RWPE2 (cell line): ENCODE data around the gene SLC22A15.

Experiments used
- ATAC-seq: fragments of 200-7000 bp; cut with Tn5 transposase; 3 replicates; pipeline ENCODE4 v1.9.1; 2021; ENCODE audit warnings: low read depth
- DNase-seq: peaks from one replicate; pipeline ENCODE4 v3.0.0-alpha.2; 2020; ENCODE audit warnings: low spot score
- H3K27ac ChIP-seq: fragments of 450-650 bp; 2 replicates; pipeline ENCODE4 v1.5.1; 2017; ENCODE audit warnings: mild to moderate bottlenecking; ENCODE audit not compliant: poor library complexity, severe bottlenecking
- H3K27me3 ChIP-seq: fragments of 250-450 bp; sonication (Bioruptor Pico); 2 replicates; pipeline ENCODE4 v1.5.1; 2021; ENCODE audit warnings: mild to moderate bottlenecking, moderate library complexity; ENCODE audit not compliant: insufficient read depth, poor library complexity, severe bottlenecking
- H3K36me3 ChIP-seq: fragments of 250-450 bp; sonication (Bioruptor Pico); 2 replicates; pipeline ENCODE4 v1.5.1; 2020; ENCODE audit warnings: low read depth, mild to moderate bottlenecking, moderate library complexity
- H3K4me1 ChIP-seq: fragments of 250-450 bp; sonication (Bioruptor Pico); 2 replicates; pipeline ENCODE4 v1.5.1; 2021; ENCODE audit warnings: mild to moderate bottlenecking, moderate library complexity; ENCODE audit not compliant: insufficient read depth, poor library complexity, severe bottlenecking
- H3K4me3 ChIP-seq: fragments of 250-450 bp; sonication (Bioruptor Pico); 2 replicates; pipeline ENCODE4 v1.5.1; 2021; ENCODE audit warnings: mild to moderate bottlenecking, moderate library complexity; ENCODE audit not compliant: severe bottlenecking
- H3K9me3 ChIP-seq: fragments of 250-450 bp; sonication (Bioruptor Pico); 2 replicates; pipeline ENCODE4 v1.5.1; 2021; ENCODE audit warnings: mild to moderate bottlenecking, moderate library complexity; ENCODE audit not compliant: severe bottlenecking
- CTCF ChIP-seq: fragments of 450-650 bp; IDR thresholded peaks from one replicate; pipeline ENCODE4 v1.5.1; 2017; ENCODE audit warnings: mild to moderate bottlenecking, moderate library complexity; ENCODE audit not compliant: poor library complexity, severe bottlenecking

The SLC22A15 gene

GRCh38 chr1:116008656-116009390 lies 32.5 kb downstream of the SLC22A15 start:
- H3K4me1 ChIP-seq: no peaks in the 10 kb centered on the region
- DNase-seq (no peak), ATAC-seq (no peak)
- no peak for TF ChIP-seq CTCF
- H3K27me3 ChIP-seq: no peaks in the 10 kb centered on the region
- H3K27ac ChIP-seq: no peak overlapping the region
- H3K9me3 ChIP-seq: no peaks in the 10 kb centered on the region
- peaks cover 93% of the 10 kb centered on the region for H3K36me3 ChIP-seq
- H3K4me3 ChIP-seq: no peak overlapping the region

DNA sequence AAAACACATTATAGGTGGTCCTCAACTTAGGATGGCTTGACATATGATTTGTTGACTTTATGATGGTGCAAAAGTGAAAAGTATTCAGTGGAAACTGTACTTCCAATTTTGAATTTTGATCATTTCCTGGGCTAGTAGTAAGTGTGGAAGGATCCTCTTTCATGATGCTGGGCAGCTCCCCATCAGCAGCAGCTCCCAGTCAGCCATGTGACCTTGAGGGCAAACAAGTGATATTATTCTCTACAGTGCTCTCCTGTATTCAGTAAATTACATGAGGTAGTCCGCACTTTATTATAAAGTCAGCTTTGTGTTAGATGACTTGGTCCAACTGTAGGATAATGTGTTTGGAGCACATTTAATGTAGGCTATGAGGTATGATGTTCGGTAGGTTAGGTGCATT lies 36.4 kb downstream of the SLC22A15 start:
- no peak for DNase-seq

GRCh38 chr1:116015679-116016078 lies 39.4 kb downstream of the SLC22A15 start:
- ATAC-seq (no peak), DNase-seq (no peak)
- Histone ChIP-seq H3K9me3 (no peaks in the 10 kb centered on the region), H3K36me3 (peaks cover 72% of the 10 kb centered on the region), H3K27me3 (no peaks in the 10 kb centered on the region), H3K4me1 (no peaks in the 10 kb centered on the region), H3K27ac (no peak overlapping the region), H3K4me3 (no peak overlapping the region)
- no peak for TF ChIP-seq CTCF

More for the DNA sequence above, 36.4 kb downstream of the SLC22A15 start:
- Histone ChIP-seq H3K27me3 (no peaks in the 10 kb centered on the region), H3K9me3 (no peaks in the 10 kb centered on the region), H3K36me3 (peaks cover 76% of the 10 kb centered on the region), H3K4me3 (no peak overlapping the region), H3K4me1 (no peaks in the 10 kb centered on the region), H3K27ac (no peak overlapping the region)
- TF ChIP-seq CTCF: no peak
- no peak for ATAC-seq

- Histone ChIP-seq H3K27ac (no peak overlapping the region), H3K27me3 (no peaks in the 10 kb centered on the region), H3K4me1 (no peaks in the 10 kb centered on the region), H3K36me3 (peaks cover 79% of the 10 kb centered on the region), H3K9me3 (no peaks in the 10 kb centered on the region), H3K4me3 (no peak overlapping the region)
- no peak for TF ChIP-seq CTCF
- no peak for DNase-seq
- ATAC-seq: no peak
Measured at GRCh38 chr1:116018007-116018406, 41.7 kb downstream of the SLC22A15 start.

DNA sequence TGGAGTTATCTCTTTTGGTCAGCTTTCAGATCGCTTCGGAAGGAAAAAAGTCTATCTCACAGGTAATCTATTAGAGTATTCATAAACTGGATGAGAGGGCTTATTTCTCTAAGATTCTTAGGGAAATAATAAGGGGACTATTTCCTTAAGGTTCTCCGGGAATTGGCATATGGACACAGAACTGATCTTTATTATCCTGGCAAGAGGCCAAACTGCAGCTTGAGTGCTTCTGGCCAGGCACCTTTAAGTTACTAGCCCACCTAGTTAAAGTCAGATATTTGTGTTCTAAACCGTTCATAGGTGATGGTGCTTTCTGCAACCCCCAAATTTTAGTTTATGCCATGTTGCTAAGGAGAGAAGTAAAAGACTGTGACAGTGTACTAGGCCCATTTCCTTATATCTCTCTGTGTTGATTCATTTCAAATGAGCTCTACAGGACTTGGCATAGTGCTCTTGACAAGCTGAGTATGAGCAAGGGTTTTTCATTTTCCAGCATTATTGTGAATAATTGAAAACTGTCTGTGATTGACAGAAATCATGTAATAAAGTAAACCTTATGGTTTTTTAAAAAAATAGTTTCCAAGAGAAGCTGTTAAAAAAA lies 43.4 kb downstream of the SLC22A15 start:
- DNase-seq (no peak), ATAC-seq (no peak)
- peaks cover 78% of the 10 kb centered on the region for H3K36me3 ChIP-seq
- no peaks in the 10 kb centered on the region for H3K9me3 ChIP-seq
- no peaks in the 10 kb centered on the region for H3K4me1 ChIP-seq
- TF ChIP-seq CTCF: no peak
- no peak overlapping the region for H3K4me3 ChIP-seq
- H3K27ac ChIP-seq: no peak overlapping the region
- no peaks in the 10 kb centered on the region for H3K27me3 ChIP-seq
